SHP77 treated with DMSO at 0.1 percent for 48 hours (cell line): ENCODE results near the gene FUBP3.

Experiments
- DNase-seq: peaks from one replicate; lab custom pipeline; 2025; lab: John Stamatoyannopoulos, UW

FUBP3 gene

GRCh38 chr9:130662099-130662969, 83.0 kb downstream of the FUBP3 start:
- DNase-seq, result no peak

GRCh38 chr9:130662970-130663257, 83.5 kb downstream of the FUBP3 start:
- DNase-seq, result no peak

GRCh38 chr9:130663258-130663976, 84.0 kb downstream of the FUBP3 start:
- DNase-seq, result no peak

DNA sequence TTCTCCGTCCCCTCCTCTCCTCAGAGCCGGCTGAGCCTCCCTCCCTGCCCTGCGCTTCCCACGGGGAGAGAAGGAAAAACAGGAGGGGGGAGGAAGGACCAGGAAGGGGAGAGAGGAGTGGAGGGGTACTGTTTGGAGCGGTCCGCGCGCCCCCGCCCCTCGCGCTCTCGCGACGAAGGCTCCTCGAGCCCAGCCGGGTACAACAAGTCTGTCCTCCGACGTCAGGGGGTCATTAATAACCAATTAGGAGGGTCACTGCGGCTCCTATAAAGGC, 84.5 kb downstream of the FUBP3 start:
- no peak for DNase-seq

GRCh38 chr9:130664251-130665028, 85.1 kb downstream of the FUBP3 start, which contains the start of gene PRDM12:
Gene PRDM12 (plus strand): TSS chr9:130664594. CDS start chr9:130664654, 60 bp downstream.
- no peak for DNase-seq

- DNase-seq, result no peak
Measured at GRCh38 chr9:130665029-130665430, 85.7 kb downstream of the FUBP3 start.

DNA sequence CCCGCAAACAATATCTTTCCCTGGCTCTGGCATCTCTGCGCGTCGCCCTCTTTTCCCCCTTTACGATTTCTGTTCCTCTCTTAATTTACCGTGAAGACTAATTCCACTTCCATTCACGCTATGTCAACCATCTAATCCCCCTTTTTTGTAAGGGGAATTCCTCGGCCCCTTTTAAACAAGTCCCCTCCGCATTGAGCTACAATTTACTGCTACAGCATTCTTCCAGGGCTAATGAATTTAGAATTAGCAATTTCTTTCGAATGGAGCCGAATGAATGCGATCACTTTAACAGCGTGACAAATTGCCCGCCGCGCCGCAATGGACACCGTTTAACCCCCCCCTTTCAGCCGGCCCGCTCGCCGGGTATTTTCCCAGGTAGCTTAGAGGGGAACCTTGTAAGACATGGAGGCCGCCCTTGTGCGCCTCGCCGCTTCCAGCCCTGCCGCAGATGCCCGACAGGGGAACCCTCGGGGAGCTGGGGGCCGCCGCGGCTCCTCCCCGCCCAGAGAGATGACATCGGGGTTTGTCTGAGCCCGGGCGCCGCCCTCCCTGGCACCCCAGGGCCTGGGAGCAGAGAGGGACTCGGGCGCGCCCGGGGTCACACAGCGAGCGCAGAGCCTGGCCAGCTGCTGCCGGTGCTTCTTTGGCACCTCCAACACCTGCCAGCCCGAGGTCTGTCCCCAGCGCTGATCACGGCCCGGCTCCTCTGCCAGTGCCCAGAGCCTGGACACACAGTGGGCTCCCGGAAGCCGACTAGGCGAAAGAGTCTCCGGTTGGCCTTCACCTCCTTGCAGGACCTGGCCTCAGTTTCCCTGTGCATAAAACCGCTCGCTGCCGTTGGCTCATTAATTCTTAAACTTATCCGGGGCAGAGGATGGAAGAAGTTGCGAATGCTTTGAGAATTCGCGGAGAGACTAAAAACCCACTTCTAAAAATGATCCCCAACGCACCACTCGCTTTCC, 86.3 kb downstream of the FUBP3 start:
- DNase-seq, result no peak

GRCh38 chr9:130666393-130667119, 87.2 kb downstream of the FUBP3 start:
- no peak for DNase-seq

- no peak for DNase-seq
Measured at GRCh38 chr9:130667120-130667435, 87.7 kb downstream of the FUBP3 start.

- DNase-seq, result no peak
Measured at GRCh38 chr9:130668196-130668595, 88.8 kb downstream of the FUBP3 start.

DNA sequence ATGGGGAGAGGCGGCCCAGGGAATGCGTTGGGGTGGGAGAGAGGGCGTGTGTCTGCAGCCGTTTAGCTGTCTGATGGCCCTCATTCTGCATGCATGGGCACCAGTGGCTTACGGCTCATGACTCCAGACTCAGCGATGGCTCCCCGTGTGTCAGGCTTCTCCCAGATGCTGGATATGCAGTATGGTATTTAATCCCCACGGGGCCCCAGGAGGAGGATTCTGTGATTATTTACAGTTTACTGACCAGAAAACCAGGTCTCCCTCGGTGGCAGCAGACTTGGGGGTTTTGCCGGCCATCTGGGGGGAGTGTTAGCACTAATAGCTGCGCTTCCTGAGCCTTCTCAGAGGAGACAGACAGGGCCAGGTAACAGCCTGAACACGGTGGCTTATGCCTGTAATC, 89.3 kb downstream of the FUBP3 start:
- DNase-seq, result no peak

DNA sequence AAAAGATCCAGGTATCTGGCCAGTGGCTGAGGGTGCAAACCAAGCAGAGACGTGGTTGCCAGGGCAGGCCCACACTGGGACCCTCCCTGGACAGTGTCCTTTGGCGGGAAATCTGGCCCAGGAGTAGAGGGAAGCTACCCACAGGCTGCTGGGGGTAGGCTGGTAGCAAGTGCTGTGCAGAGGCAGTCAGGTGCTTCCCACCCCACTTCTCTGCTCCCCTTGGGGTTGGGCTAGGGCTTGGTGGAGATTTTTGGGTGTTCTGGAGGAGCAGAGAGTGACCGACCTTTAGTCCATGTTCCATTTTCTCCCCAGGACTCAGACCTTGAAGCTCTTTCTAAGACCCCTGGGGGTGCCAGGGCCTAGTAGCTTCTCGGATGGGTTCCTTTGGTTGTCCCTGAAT, 90.6 kb downstream of the FUBP3 start:
- DNase-seq, result no peak

- no peak for DNase-seq
Measured at GRCh38 chr9:130670644-130671043, 91.3 kb downstream of the FUBP3 start.

DNA sequence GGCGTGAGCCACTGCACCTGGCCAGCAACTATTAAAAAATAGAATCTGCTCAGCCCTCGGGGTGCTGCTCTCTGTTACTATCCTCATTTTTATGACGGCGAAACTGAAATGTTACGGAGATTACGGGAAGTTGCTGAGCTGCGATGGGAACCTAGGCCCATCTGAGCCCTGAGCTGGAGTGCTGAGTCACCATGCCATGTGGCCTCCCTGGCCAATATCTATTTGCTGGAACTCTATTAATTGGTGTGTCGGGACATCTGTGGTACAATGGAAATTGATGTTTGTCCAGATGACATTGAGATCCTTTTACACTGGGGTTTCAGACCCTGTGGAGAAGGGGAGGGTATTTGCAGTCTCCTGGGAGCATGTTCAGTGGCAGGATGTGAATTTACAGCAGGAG, 93.1 kb downstream of the FUBP3 start:
- DNase-seq, result peak; percentile 90

DNA sequence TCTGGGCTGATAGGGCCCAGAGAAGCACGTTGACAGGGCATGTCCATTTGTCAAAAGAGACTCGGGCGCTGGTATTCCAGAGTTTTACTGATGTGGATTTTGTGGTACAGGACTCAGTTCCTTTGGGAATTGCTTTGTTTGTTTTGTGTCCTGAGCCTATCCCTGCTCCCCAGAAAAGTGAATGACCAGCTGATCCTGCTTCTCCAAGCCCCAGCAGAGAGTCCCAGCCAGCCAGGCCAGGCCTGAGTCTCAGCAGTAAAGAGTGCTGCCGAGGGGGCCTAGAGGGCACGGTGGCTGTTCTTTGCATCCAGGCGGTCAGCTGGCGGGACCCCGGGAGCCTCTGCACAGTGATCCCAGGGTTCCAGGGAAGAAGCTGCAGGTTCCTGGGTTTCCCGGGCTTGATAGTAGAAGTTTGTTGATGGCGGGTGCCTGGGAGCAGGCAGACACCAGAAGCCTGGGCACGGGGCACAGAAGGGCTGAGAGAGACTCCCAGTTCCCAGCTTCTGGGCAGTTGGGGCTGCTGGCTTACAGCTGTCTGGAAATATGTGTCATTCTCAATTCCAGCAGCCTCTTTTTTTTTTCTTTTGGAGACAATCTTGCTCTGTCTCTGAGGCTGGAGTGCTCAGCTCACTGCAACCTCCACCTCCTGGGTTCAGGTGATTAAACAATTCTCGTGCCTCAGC, 93.7 kb downstream of the FUBP3 start:
- DNase-seq, result no peak

GRCh38 chr9:130675396-130675795, 96.0 kb downstream of the FUBP3 start:
- no peak for DNase-seq

- DNase-seq, result no peak
Measured at GRCh38 chr9:130677252-130677651, 97.9 kb downstream of the FUBP3 start.

GRCh38 chr9:130680836-130681768, 101.7 kb downstream of the FUBP3 start:
- peak; percentile 82 for DNase-seq

DNA sequence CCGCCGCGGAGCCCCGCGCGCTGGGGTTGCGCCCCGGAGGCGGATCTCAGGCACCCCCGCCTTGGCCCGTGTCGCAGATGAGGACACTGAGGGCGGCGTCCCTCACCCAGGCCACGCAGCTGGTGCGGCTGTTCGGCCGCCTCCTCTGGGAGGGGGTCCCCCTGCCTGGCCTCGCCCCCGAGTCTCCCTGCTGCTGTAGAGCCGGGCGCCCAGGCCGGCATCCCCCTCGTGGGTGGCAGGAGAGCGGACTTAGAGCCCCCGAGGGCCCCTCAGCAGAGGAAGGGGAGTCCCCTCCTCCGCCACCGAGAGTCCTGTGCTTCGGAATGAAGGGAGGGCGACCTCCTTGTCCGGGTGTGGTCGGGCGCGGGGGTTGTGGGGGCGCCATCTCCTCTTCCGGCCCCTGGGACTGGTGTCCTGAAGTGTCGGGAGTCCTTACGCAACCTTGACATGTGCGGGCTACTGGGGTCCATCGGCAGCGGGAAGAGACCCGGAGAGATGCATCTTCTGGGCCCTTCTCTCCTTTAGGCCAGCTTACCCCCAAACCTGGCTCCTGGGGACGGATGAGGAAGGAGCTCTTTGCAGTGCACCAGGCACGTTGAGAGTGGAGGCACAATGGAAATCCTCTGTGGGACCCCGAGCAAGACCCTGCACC, 102.5 kb downstream of the FUBP3 start:
- no peak for DNase-seq
